Ectodermal cell (in vitro differentiated cells): Measurements from ENCODE around the gene SLPI.

Experiments used
- H3K27ac ChIP-seq: 2 replicates; pipeline ENCODE4 v1.7.0; 2013; ENCODE audit warnings: mild to moderate bottlenecking, low read depth, low read length; ENCODE audit not compliant: insufficient read depth, poor library complexity, severe bottlenecking
- H3K27me3 ChIP-seq: 2 replicates; pipeline ENCODE4 v1.7.0; 2013; ENCODE audit warnings: mild to moderate bottlenecking, low read length; ENCODE audit not compliant: insufficient read depth, control insufficient read depth, poor library complexity, severe bottlenecking
- H3K36me3 ChIP-seq: one replicate; pipeline ENCODE4 v1.7.0; 2013; ENCODE audit warnings: low read length; ENCODE audit not compliant: control insufficient read depth, insufficient read depth
- H3K4me1 ChIP-seq: one replicate; pipeline ENCODE4 v1.7.0; 2013; ENCODE audit warnings: low read length; ENCODE audit not compliant: control insufficient read depth, insufficient read depth
- H3K4me3 ChIP-seq: 2 replicates; pipeline ENCODE4 v1.7.0; 2013; ENCODE audit warnings: low read depth, low read length, control low read depth; ENCODE audit not compliant: insufficient read depth
- H3K9me3 ChIP-seq: 2 replicates; pipeline ENCODE4 v1.7.0; 2013; ENCODE audit warnings: mild to moderate bottlenecking, low read length, moderate library complexity; ENCODE audit not compliant: control insufficient read depth
- WGBS, 2 experiments: methylation state at CpG; one replicate each; pipeline ENCODE4 v1.1.7; 2013; ENCODE audit warnings: missing lambda C conversion rate in 2 of 2; 5-methylcytosine and 5-hydroxymethylcytosine counted together

Gene SLPI

GRCh38 chr20:45292343-45292742 is 38.0 kb upstream of the SLPI start:
- H3K9me3 ChIP-seq, result no peaks in the 10 kb centered on the region
- no peak overlapping the region for H3K27ac ChIP-seq
- H3K27me3 ChIP-seq, result peaks cover 28% of the 10 kb centered on the region
- no peaks in the 10 kb centered on the region for H3K4me1 ChIP-seq
- no peaks in the 10 kb centered on the region for H3K36me3 ChIP-seq
- no peak overlapping the region for H3K4me3 ChIP-seq
- WGBS, 2 experiments, result 88 to 91% methylated on average over 2 of the region's 2 CpGs

- Histone ChIP-seq H3K27me3 (peaks cover 28% of the 10 kb centered on the region), H3K4me3 (no peak overlapping the region), H3K36me3 (no peaks in the 10 kb centered on the region), H3K4me1 (no peaks in the 10 kb centered on the region), H3K27ac (no peak overlapping the region), H3K9me3 (no peaks in the 10 kb centered on the region)
- 87% methylated on average over 9 of the region's 9 CpGs for WGBS, 2 experiments
These were observed 37.2 kb upstream of the SLPI start for GRCh38 chr20:45291526-45291925.

DNA sequence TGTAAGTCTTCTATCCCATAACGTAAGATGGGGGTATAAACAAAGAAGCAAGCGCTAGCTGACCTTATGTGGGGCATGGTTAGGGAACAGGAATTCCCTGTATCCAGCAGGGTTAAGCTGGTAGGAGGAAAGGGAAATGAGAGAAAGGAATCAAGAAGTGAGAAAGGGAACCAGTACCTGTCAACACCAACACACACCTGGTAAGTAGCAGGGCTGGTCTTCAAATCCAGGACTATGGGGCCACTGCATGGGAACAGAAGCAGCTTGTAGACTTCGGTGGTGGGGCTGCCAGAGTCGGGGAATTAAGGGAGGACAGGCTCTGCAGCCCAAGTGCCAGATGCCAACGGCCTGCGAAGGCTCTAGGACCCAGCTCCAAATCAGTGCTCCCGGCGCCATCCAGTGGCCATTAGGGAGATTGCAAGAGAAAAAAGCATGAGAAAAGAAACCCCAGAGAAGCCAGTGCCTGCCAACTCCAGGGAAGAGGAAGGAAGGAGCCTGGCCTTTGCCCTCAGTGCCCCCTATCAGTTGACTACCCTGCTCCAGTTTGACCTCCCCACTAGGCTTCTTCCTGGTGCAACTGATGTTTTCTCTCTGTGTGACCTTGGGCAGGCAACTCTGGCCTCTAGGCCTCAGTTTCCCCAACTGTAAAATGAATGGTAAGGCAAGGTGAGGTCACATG is 36.5 kb upstream of the SLPI start:
- Histone ChIP-seq H3K36me3 (no peaks in the 10 kb centered on the region), H3K9me3 (no peaks in the 10 kb centered on the region), H3K27ac (no peak overlapping the region), H3K4me3 (no peak overlapping the region), H3K4me1 (no peaks in the 10 kb centered on the region), H3K27me3 (peaks cover 28% of the 10 kb centered on the region)
- WGBS, 2 experiments, result 22 to 26% methylated on average over 8 of the region's 8 CpGs

- 89 to 90% methylated on average over 13 of the region's 13 CpGs for WGBS, 2 experiments
- Histone ChIP-seq H3K4me3 (no peak overlapping the region), H3K27me3 (peaks cover 28% of the 10 kb centered on the region), H3K9me3 (no peaks in the 10 kb centered on the region), H3K4me1 (no peaks in the 10 kb centered on the region), H3K27ac (no peak overlapping the region), H3K36me3 (no peaks in the 10 kb centered on the region)
These were observed 35.7 kb upstream of the SLPI start for GRCh38 chr20:45289942-45290676.

DNA sequence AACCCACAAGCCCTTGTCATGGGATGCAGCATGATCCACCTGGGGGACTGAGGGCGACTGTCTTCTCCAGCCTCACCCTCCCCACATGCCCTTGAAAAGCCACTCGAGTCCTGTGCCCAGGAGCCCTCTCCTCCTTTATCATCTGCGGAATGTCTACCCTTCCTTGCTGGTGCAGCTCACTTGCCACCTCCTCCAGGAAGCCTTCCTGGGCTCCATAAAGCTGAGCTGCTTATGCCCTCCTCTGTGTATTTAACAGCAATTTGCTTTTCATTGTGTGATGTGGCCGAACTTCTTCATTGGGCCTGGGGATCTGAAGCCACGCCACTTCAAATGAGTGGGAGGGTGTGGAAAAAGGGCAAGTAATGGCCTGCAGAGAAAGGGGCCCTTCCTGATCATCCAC is 34.5 kb upstream of the SLPI start:
- no peak overlapping the region for H3K4me3 ChIP-seq
- 92 to 95% methylated on average over 5 of the region's 5 CpGs for WGBS, 2 experiments
- no peaks in the 10 kb centered on the region for H3K9me3 ChIP-seq
- H3K27ac ChIP-seq, result no peak overlapping the region
- H3K4me1 ChIP-seq, result no peaks in the 10 kb centered on the region
- no peaks in the 10 kb centered on the region for H3K36me3 ChIP-seq
- peaks cover 20% of the 10 kb centered on the region for H3K27me3 ChIP-seq

DNA sequence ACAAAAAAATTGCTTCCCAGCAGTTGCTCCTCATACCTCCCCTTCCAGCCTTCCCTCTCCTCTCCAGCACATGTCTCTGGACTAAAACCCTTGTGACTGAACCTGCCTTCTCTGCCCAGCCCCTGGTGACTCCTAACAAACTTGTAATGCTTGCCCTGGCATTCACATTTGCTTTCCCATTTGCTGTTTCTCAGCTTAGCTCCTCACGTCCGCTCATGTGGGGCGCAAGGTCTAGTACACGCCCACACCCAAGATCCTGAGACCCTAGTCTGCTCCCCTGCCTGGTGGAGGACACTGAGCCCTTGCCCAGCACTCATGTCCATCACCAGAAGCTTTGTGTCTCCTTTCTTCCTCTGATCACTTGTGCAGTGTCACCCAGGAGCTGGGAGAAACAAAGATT is 34.0 kb upstream of the SLPI start:
- no peaks in the 10 kb centered on the region for H3K9me3 ChIP-seq
- no peak overlapping the region for H3K4me3 ChIP-seq
- H3K4me1 ChIP-seq, result no peaks in the 10 kb centered on the region
- H3K27ac ChIP-seq, result no peak overlapping the region
- H3K36me3 ChIP-seq, result no peaks in the 10 kb centered on the region
- WGBS, 2 experiments, result 92 to 95% methylated on average over 4 of the region's 4 CpGs
- H3K27me3 ChIP-seq, result peaks cover 15% of the 10 kb centered on the region

GRCh38 chr20:45283551-45284057 is 29.2 kb upstream of the SLPI start:
- H3K4me3 ChIP-seq, result no peak overlapping the region
- H3K36me3 ChIP-seq, result no peaks in the 10 kb centered on the region
- no peaks in the 10 kb centered on the region for H3K4me1 ChIP-seq
- H3K27ac ChIP-seq, result no peak overlapping the region
- H3K9me3 ChIP-seq, result no peaks in the 10 kb centered on the region
- 72 to 78% methylated on average over 4 of the region's 4 CpGs for WGBS, 2 experiments
- H3K27me3 ChIP-seq, result no peaks in the 10 kb centered on the region

DNA sequence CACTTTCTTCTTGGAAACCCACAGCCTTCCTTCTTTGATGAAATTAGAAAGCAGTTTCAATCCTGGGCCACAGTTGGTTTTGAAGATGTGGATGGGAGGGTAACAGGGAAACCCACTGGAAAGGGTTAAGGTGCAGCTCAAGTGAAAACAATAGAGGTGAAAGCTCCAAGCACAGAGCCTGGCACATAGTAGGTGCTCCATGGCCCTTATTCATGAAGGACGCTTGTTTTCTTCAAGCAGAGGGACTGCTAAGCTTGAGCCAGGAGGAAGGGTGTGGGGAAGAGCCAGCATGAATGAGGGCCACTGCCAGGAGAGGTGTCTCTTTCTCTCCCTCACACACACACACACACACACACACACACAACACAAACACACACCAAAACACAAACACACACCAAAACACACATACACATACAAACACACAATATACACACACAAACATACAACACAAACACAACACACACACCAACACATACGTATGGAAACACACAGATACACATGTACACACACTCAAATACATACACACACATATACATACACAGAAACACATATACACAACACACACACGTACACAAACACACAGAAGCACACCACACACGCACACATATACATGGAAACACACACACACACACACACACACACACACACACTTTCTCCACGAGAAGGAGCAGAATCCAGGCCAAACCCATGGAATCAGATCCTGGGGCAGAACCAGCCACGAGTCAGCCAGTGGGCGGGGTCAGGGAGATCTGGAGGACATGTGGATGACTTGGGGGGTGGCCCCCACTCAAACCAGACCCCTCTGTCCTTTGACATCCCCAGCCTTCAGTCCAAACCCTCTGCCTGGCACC is 28.6 kb upstream of the SLPI start:
- H3K4me3 ChIP-seq, result no peak overlapping the region
- WGBS, 2 experiments, result 81 to 86% methylated on average over 7 of the region's 7 CpGs
- H3K9me3 ChIP-seq, result no peaks in the 10 kb centered on the region
- no peaks in the 10 kb centered on the region for H3K27me3 ChIP-seq
- no peak overlapping the region for H3K27ac ChIP-seq
- no peaks in the 10 kb centered on the region for H3K4me1 ChIP-seq
- H3K36me3 ChIP-seq, result no peaks in the 10 kb centered on the region

DNA sequence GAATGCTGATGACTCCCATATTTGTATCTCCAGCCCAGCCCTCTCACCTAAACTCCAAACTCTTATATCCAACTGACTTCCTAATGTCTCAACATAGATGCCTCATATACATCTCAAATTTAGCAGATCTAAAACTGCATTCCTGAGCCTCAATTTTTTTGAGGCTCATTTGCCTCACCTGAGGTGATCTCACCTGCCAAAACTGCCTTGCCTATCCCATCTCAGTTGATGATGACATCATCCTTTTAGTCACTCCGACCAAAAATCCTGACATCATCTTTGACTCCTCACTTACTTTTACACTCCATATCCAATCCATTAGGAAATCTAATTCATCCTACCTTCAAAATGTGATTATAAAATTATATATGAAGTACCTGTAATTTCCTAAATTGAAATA is 25.6 kb upstream of the SLPI start:
- Histone ChIP-seq H3K4me1 (no peaks in the 10 kb centered on the region), H3K9me3 (no peaks in the 10 kb centered on the region), H3K27ac (no peak overlapping the region), H3K36me3 (no peaks in the 10 kb centered on the region), H3K27me3 (no peaks in the 10 kb centered on the region), H3K4me3 (no peak overlapping the region)
- 86 to 92% methylated on average over 1 of the region's 1 CpG for WGBS, 2 experiments

DNA sequence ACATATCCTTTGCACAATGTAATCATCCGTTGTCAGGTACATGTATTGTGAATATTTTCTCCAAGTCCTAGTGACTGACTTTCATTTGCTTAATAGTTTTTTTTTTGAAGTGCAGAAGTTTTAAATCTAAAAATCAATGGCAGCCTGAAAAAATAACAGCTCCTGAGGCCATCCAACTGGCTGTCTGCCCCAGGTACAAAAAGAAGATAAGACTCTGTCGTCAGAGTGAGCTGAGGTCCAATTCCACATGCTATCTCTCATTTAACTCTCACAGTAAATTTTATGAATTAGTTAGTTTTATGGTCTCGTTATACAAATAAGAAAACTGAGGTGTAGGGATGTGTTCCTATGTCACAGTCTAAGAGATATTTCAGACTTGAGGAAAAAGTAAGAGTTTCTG is 21.0 kb upstream of the SLPI start:
- H3K27me3 ChIP-seq, result no peaks in the 10 kb centered on the region
- H3K36me3 ChIP-seq, result no peaks in the 10 kb centered on the region
- no peak overlapping the region for H3K27ac ChIP-seq
- no peaks in the 10 kb centered on the region for H3K4me1 ChIP-seq
- H3K4me3 ChIP-seq, result no peak overlapping the region
- WGBS, 2 experiments, result 79 to 99% methylated on average over 3 of the region's 3 CpGs
- no peaks in the 10 kb centered on the region for H3K9me3 ChIP-seq
